HepG2 (cell line): ENCODE data around the gene TXNDC16. TPM values are rescaled to one million over a fixed set of nuclear protein-coding genes. Genes with fewer than 3 reads are reported as not detected.

Experiments
- ATAC-seq: fragments of 200-7000 bp; cut with Tn5 transposase; 3 replicates; pipeline ENCODE4 v1.9.1; 2020; ENCODE audit warnings: mild to moderate bottlenecking, moderate library complexity
- BruUV-seq: library from RNA; stranded (reverse); fragments of 400-500 nt; replicated peaks from 2 replicates; lab custom pipeline; 2021; lab: Mats Ljungman, UMichigan
- CTCF ChIA-PET: fragments of 300-600 bp; formaldehyde crosslinking; extraction: SDS; loops from one replicate; lab custom pipeline; 2021; ENCODE audit warnings: low total read pairs, inconsistent platforms, low intra/inter-chr PET ratio; lab: Yijun Ruan, JAX
- POLR2A ChIA-PET: fragments of 350-600 bp; sonication (Branson Sonifier 250); formaldehyde crosslinking; loops from one replicate; lab custom pipeline; 2020; ENCODE audit warnings: antibody characterized with exemption, inconsistent platforms; lab: Yijun Ruan, JAX
- DNase-seq: peaks from one replicate; pipeline ENCODE4 v3.0.0-alpha.2; 2015; ENCODE audit warnings: low spot score
- FAIRE-seq: peaks from 3 replicates; lab custom pipeline; 2011; peaks lifted over from hg19 to GRCh38; lab: Jason Lieb, UNC
- H2AFZ ChIP-seq: one replicate; pipeline ENCODE4 v1.6.1; 2011; ENCODE audit warnings: low read length, inconsistent platforms
- H3K27ac ChIP-seq: fragments of 300-600 bp; 3 replicates; pipeline ENCODE4 v1.8.0; 2011; ENCODE audit warnings: mixed run types, mild to moderate bottlenecking, mixed read lengths, low read length, inconsistent platforms; ENCODE audit not compliant: insufficient read depth; ENCODE audit errors: extremely low read length
- H3K27me3 ChIP-seq, 2 experiments: fragments of 200-600 bp in 1 of 2; 2 replicates in 1 of 2; 3 replicates in 1 of 2; pipeline versions ENCODE4 v1.6.0 to v1.8.0; 2011; ENCODE audit warnings: low read length in 2 of 2, mild to moderate bottlenecking in 2 of 2, moderate library complexity in 2 of 2, inconsistent platforms in 1 of 2; ENCODE audit not compliant: insufficient read depth in 2 of 2, control insufficient read depth in 1 of 2
- H3K36me3 ChIP-seq, 2 experiments: fragments of 200-600 bp in 1 of 2; replicated peaks in 1 of 2; 2 replicates in 1 of 2; 3 replicates in 1 of 2; pipeline versions ENCODE4 v1.5.1 to v1.8.0; 2011; ENCODE audit warnings: low read length in 2 of 2, inconsistent platforms in 1 of 2; ENCODE audit not compliant: insufficient read depth in 2 of 2, control insufficient read depth in 1 of 2
- H3K4me1 ChIP-seq: 2 replicates; pipeline ENCODE4 v1.5.1; 2012; ENCODE audit warnings: low read length, inconsistent platforms; ENCODE audit not compliant: insufficient read depth
- H3K4me2 ChIP-seq: 2 replicates; pipeline ENCODE4 v1.6.0; 2011; ENCODE audit warnings: low read depth, low read length, inconsistent platforms
- H3K4me3 ChIP-seq, 3 experiments: fragments of 200-600 bp in 1 of 3; sonication (generic), shearing (Covaris generic) in 1 of 3; replicated peaks in 1 of 3; 2 replicates each; pipeline ENCODE4 v1.5.1; 2011 to 2016; ENCODE audit warnings: low read length in 3 of 3, inconsistent platforms in 2 of 3, low read depth in 2 of 3, mild to moderate bottlenecking in 2 of 3, control low read depth in 1 of 3, mixed read lengths in 1 of 3; ENCODE audit not compliant: insufficient read depth in 1 of 3
- H3K79me2 ChIP-seq: one replicate; pipeline ENCODE4 v1.6.1; 2011; ENCODE audit warnings: low read length, inconsistent platforms; ENCODE audit not compliant: insufficient read depth
- H3K9ac ChIP-seq: 2 replicates; pipeline ENCODE4 v1.6.0; 2011; ENCODE audit warnings: mild to moderate bottlenecking, low read depth, low read length, inconsistent platforms; ENCODE audit not compliant: insufficient read depth
- H3K9me3 ChIP-seq: 2 replicates; pipeline ENCODE4 v1.5.1; 2012; ENCODE audit warnings: mild to moderate bottlenecking, low read length
- H4K20me1 ChIP-seq: 2 replicates; pipeline ENCODE4 v1.6.0; 2011; ENCODE audit warnings: inconsistent platforms, mild to moderate bottlenecking, low read length, moderate library complexity; ENCODE audit not compliant: insufficient read depth
- ATF1 ChIP-seq: IDR thresholded peaks from 2 replicates; pipeline ENCODE4 v1.6.1; 2016; ENCODE audit warnings: mild to moderate bottlenecking, control low read depth
- JUNB ChIP-seq: sonication (generic); formaldehyde crosslinking; IDR thresholded peaks from 2 replicates; pipeline ENCODE4 v1.8.0; 2022; ENCODE audit warnings: missing genetic modification reagents, mild to moderate bottlenecking, borderline replicate concordance
- MBD4 ChIP-seq: IDR thresholded peaks from 2 replicates; pipeline ENCODE4 v1.6.1; 2012; ENCODE audit warnings: low read length, inconsistent platforms, borderline replicate concordance
- SSRP1 ChIP-seq: IDR thresholded peaks from 2 replicates; pipeline ENCODE4 v1.6.1; 2016; ENCODE audit warnings: control low read depth
- WGBS: methylation state at CpG from one replicate; pipeline ENCODE4 v1.1.6; 2017; ENCODE audit warnings: low lambda C conversion rate; 5-methylcytosine and 5-hydroxymethylcytosine counted together
- in situ Hi-C: cut with HindIII; loops from 2 replicates; pipeline ENCODE4 v1.10.0; 2017; ENCODE audit warnings: low pct_unique_long_range_greater_than_20kb; ENCODE audit not compliant: extremely low pct_ligation_motif_present
- intact Hi-C: fragments of 100-400 bp; cut with micrococcal nuclease; formaldehyde crosslinking; loops from one replicate; pipeline ENCODE4 v1.10.0; 2022; ENCODE audit not compliant: unreplicated experiment
- polyA plus RNA-seq, 8 experiments: library from polyadenylated mRNA; depleted of rRNA in 3 of 8; stranded (reverse) in 7 of 8; unstranded in 1 of 8; fragments of >200 nt; fragmentation: Illumina TruSeq in 4 of 8; extraction: Trizol in 4 of 8; gene quantifications; 2 replicates each; pipeline versions ENCODE4 v1.2.1 to v1.2.3, GENCODE V29; 2011 to 2016; ENCODE audit warnings: low read depth in 4 of 8, missing spikeins in 1 of 8, mixed read lengths in 1 of 8; ENCODE audit not compliant: insufficient read depth in 1 of 8
- total RNA-seq, 5 experiments: library from RNA; depleted of rRNA; stranded (reverse); fragments of >200 nt; fragmentation: Illumina TruSeq; extraction: Trizol; gene quantifications; 2 replicates each; pipeline ENCODE4 v1.2.3, GENCODE V29; 2016; ENCODE audit warnings: low read depth in 1 of 5
- TF ChIP-seq, protein P1 (sequence below): conservative IDR thresholded peaks from 2 replicates; pipeline ENCODE4 v1.6.1; 2018; ENCODE audit warnings: missing genetic modification reagents
- TF ChIP-seq, protein P2 (sequence below), 2 experiments: sonication (generic) in 1 of 2; formaldehyde crosslinking in 1 of 2; IDR thresholded peaks; 2 replicates each; pipeline versions ENCODE4 v1.4.0 to v1.6.1; 2016 to 2020; ENCODE audit warnings: borderline replicate concordance in 1 of 2, low read depth in 1 of 2, mild to moderate bottlenecking in 1 of 2, missing genetic modification reagents in 1 of 2
- TF ChIP-seq, protein P3 (sequence below): sonication (generic); formaldehyde crosslinking; IDR thresholded peaks from 2 replicates; pipeline ENCODE4 v1.4.0; 2020; ENCODE audit warnings: mild to moderate bottlenecking, missing genetic modification reagents
- TF ChIP-seq, protein P4 (sequence below): IDR thresholded peaks from 2 replicates; pipeline ENCODE4 v1.6.1; 2016; ENCODE audit warnings: low read depth, borderline replicate concordance
- TF ChIP-seq, protein P5 (sequence below): sonication (generic); formaldehyde crosslinking; IDR thresholded peaks from 2 replicates; pipeline ENCODE4 v1.5.0; 2020; ENCODE audit warnings: mild to moderate bottlenecking, missing genetic modification reagents

TXNDC16 gene
- total and polyA plus RNA-seq, 2 of the 13 experiments (the other 11 are each of a cell fraction or from before 2014, with no cell fraction given) = 4.6 to 6.2 TPM

DNA sequence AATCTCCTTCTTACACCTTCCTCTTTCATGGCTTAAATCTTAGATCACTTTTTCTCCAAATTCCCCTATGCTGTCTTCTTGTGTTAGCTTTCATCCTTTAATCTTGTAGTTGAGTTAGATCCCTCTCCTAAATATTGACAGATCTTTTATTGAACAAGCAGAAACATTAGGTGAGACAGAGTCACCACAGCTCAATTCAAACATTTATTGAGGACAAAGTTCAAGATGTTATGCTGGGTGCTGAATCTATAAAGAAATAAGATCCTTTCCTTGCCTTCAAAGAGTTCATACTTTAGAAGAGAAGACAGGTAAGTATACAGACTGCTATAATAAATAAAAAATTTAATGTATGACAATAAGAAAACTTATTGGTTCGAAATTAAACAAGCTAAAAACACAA is 109.7 kb downstream of the TXNDC16 start:
- no peak for ATAC-seq
- in situ Hi-C loops = no loop called here
- intact Hi-C loops = no loop called here
- Histone ChIP-seq H3K9me3 (no peaks in the 10 kb centered on the region), H3K9ac (no peak overlapping the region), H4K20me1 (no peaks in the 10 kb centered on the region), H3K4me2 (no peak overlapping the region), H3K27me3 (no peaks in the 10 kb centered on the region), H3K4me3 (no peak overlapping the region), H3K79me2 (no peaks in the 10 kb centered on the region), H3K27ac (no peak overlapping the region), H3K36me3 (peaks cover 0 to 1% of the 10 kb centered on the region in 2 experiments; a peak in 2 of 5 replicates), H2AFZ (no peak overlapping the region), H3K4me1 (peaks cover 9% of the 10 kb centered on the region)
- CTCF ChIA-PET = no interaction called here
- FAIRE-seq = no peak
- DNase-seq = no peak
- WGBS = 84% methylated on average over 1 of the region's 1 CpG
- BruUV-seq = no TSS peak
- TF ChIP-seq ATF1 (CRISPR knock-in tag) = no peak
- TF ChIP-seq MBD4 = no peak
- no peak for TF ChIP-seq SSRP1 (CRISPR knock-in tag)
- TF ChIP-seq, protein P1, sequence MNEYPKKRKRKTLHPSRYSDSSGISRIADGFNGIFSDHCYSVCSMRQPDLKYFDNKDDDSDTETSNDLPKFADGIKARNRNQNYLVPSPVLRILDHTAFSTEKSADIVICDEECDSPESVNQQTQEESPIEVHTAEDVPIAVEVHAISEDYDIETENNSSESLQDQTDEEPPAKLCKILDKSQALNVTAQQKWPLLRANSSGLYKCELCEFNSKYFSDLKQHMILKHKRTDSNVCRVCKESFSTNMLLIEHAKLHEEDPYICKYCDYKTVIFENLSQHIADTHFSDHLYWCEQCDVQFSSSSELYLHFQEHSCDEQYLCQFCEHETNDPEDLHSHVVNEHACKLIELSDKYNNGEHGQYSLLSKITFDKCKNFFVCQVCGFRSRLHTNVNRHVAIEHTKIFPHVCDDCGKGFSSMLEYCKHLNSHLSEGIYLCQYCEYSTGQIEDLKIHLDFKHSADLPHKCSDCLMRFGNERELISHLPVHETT = no peak
- TF ChIP-seq JUNB (CRISPR knock-in tag) = no peak
- TF ChIP-seq, protein P2, sequence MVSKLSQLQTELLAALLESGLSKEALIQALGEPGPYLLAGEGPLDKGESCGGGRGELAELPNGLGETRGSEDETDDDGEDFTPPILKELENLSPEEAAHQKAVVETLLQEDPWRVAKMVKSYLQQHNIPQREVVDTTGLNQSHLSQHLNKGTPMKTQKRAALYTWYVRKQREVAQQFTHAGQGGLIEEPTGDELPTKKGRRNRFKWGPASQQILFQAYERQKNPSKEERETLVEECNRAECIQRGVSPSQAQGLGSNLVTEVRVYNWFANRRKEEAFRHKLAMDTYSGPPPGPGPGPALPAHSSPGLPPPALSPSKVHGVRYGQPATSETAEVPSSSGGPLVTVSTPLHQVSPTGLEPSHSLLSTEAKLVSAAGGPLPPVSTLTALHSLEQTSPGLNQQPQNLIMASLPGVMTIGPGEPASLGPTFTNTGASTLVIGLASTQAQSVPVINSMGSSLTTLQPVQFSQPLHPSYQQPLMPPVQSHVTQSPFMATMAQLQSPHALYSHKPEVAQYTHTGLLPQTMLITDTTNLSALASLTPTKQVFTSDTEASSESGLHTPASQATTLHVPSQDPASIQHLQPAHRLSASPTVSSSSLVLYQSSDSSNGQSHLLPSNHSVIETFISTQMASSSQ (IDR thresholded peaks at IDR 0.05; ENCODE audit: low read depth) = no peak
- TF ChIP-seq, protein P2 (CRISPR knock-in tag; IDR thresholded peaks at IDR 0.05; ENCODE audit: borderline replicate concordance) = no peak
- TF ChIP-seq, protein P3, sequence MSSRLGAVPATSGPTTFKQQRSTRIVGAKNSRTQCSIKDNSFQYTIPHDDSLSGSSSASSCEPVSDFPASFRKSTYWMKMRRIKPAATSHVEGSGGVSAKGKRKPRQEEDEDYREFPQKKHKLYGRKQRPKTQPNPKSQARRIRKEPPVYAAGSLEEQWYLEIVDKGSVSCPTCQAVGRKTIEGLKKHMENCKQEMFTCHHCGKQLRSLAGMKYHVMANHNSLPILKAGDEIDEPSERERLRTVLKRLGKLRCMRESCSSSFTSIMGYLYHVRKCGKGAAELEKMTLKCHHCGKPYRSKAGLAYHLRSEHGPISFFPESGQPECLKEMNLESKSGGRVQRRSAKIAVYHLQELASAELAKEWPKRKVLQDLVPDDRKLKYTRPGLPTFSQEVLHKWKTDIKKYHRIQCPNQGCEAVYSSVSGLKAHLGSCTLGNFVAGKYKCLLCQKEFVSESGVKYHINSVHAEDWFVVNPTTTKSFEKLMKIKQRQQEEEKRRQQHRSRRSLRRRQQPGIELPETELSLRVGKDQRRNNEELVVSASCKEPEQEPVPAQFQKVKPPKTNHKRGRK (CRISPR knock-in tag) = no peak
- TF ChIP-seq, protein P4, sequence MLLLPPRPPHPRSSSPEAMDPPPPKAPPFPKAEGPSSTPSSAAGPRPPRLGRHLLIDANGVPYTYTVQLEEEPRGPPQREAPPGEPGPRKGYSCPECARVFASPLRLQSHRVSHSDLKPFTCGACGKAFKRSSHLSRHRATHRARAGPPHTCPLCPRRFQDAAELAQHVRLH = no peak
- TF ChIP-seq, protein P5, sequence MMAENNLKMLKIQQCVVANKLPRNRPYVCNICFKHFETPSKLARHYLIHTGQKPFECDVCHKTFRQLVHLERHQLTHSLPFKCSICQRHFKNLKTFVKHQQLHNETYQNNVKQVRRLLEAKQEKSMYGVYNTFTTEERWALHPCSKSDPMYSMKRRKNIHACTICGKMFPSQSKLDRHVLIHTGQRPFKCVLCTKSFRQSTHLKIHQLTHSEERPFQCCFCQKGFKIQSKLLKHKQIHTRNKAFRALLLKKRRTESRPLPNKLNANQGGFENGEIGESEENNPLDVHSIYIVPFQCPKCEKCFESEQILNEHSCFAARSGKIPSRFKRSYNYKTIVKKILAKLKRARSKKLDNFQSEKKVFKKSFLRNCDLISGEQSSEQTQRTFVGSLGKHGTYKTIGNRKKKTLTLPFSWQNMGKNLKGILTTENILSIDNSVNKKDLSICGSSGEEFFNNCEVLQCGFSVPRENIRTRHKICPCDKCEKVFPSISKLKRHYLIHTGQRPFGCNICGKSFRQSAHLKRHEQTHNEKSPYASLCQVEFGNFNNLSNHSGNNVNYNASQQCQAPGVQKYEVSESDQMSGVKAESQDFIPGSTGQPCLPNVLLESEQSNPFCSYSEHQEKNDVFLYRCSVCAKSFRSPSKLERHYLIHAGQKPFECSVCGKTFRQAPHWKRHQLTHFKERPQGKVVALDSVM (CRISPR knock-in tag) = no peak
- POLR2A ChIA-PET = no interaction called here
